HG03575 (cell line): ENCODE measurements around the gene AGR2.
"Not testable (repeated sequence)": the region's sequence is repeated elsewhere in the genome, so short reads cannot be mapped to it uniquely, and the experiment has no call there.

Experiments used
- ATAC-seq: cut with Tn5 transposase; IDR thresholded peaks from one replicate; pipeline ENCODE4 v1.9.1; 2021; ENCODE audit not compliant: unreplicated experiment, insufficient number of reproducible peaks, low FRiP score; ENCODE audit errors: extremely low read depth

The AGR2 gene

DNA sequence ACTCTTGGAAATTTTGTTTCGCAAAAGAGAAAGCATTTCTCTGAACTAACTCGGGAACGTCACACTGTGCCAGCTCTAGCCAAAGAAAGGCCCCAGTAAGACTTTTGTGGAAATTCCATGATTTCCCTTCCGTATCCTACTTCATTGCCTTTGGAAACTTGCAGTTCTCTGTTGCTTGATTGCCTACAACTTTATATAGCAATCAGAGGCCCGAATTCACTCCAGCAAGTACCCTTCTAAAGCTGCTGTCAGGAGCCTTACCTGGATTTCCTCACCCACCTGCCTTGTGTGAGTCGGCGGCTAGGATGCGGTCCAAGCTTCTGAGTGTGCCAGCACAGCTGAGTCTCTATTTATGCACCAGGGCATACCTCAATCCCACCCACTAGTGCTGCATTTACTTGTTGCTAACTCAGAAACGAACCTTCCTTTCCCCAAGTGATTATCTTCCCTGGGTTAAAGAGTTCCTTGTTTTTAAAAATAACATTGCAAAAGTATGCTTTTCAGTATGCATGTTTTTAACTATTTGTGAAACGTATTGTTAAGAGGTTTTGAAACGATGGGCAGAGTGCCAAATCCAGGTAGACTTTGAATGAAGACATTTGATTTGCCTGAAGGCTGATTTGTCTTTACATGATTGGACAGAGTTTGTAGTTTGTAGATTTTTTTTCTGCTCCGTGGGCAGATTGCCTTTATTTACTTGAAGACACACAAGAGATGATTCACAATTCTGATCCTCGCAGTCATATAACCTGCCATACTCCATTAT is at the start of gene AGR2:
Gene AGR2 (minus strand): TSS at position 326 of the 766 bp plus-strand sequence. CDS start 3,203 bp downstream, outside the sequence.
- ATAC-seq, result no peak

DNA sequence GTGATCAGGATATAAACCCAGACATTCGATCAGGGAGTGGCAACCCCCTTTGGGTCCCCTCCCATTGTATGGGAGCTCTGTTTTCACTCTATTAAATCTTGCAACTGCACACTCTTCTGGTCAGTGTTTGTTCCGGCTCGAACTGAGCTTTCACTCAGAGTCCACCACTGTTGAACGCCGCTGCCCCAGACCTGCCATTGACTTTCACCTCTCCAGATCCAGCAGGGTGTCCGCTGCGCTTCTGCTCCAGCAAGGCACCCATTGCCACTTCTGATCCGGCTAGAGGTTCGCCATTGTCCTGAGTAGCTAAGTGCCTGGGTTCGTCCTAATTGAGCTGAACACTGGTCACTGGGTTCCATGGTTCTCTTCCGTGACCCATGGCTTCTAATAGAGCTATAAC is 48.4 kb upstream of the AGR2 start:
- not testable (repeated sequence) for ATAC-seq

DNA sequence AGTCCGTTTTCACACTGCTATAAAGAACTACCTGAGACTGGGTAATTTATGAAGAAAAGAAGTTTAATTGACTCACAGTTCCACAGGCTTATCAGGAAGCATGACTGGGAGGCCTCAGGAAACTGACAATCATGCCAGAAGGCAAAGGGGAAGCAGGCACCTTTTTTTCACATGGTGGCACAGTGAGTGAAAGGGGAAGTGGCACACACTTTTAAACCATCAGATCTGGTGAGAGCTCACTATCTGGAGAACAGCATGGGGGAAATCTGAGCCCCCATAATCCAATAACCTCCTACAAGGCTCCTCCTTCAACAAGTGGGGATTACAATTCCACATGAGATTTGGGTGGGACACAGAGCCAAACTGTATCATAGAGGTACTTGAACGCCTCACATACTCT is 47.0 kb upstream of the AGR2 start:
- ATAC-seq, result no peak

DNA sequence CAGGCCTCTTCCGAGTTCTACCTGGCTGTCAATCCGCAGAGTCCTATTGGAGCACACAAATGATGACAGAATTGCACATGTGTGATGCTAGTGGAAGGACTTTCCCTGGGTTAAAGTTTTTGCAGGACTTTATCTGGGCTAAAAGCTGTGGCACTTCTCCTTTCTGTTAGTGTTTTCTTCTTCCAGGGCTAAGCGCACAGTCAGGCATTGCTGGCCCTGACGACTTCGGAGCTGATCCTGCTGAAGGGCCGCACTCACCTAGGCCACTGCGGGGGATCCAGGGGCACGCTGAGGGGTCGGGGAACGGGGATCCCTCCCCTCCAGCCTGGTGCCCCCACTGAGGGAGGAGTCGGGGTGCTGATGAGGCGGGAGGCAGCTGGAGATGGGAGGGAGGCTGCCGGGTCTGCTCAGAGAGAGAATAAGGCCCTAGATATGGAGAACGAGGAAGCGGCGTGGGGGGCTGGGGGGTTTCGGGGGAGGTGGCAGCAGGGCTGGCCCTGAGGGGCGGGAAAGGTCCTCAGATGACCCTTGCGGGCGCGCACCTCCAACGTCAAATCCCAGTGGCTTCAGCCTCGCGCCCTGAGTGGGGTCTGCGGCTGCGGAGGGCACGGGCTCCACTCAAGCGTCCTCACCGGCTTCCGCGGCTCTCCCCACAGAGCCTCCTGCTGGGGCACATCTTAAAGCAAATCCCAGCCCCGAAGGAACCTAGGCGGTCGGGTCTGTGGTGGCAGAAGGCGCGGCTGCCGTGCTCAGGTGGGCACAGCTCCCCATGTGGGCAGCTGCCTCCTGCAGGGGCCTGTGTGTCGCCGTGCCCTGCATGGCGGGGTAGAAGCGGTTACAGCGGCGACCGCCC is 46.0 kb upstream of the AGR2 start:
- no peak for ATAC-seq

DNA sequence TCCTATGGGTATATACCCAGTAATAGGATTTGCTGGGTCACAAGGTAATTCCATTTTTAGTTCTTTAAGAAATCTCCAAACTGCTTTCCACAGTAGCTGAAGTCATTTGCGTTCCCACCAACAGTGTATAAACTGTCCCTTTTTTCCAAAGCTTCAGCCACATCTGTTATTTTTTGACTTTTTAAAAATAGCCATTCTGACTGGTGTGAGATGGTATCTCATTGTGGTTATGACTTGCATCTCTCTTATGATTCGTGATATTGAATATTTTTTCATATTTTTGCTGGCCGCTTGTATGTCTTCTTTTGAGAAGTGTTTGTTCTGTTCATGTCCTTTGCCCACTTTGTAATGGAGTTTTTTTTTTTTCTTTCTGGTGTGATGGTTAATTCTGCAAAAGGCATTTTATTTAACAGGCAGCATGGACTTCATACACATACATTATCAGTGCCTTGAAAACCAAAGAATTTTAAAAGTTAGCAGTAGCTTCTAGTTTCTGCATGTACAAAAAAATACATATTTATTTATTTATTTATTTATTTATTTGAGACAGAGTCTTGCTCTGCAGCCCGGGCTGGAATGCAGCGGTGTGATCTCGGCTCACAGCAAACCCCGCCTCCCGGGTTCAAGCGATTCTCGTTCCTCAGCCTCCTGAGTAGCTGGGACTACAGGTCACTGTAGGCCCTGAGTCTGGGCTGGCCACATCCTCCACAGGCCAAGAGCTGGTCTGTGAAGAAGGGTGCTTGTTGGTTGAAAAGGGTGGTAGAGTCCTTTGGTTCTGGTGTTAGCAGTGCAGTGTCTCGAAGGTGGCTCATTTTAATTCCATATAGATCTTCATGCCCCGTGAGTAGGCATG is 44.7 kb upstream of the AGR2 start:
- ATAC-seq, result no peak

DNA sequence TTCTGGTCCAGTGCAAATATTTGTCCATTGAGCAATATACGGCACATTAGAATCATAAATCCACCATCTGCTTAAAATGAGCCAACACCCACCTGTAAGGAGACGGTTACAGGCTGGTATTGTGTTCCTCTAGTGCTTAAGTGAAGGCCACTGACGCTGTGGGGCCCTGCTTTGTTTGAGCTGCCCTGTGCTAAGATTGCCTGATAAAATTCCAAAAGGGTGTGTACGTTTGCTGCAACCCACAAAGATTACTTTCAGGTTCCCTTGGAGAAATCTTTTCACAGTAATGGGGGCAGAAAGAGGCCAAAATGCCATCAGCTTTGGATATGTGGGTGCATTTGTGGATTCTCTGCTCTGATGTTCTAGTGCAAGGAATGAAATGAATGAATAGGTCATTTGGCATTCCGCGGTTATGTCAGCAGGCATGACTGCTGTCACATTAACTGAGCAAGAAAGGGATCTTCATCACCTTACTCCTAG is 42.6 kb upstream of the AGR2 start:
- ATAC-seq, result no peak

DNA sequence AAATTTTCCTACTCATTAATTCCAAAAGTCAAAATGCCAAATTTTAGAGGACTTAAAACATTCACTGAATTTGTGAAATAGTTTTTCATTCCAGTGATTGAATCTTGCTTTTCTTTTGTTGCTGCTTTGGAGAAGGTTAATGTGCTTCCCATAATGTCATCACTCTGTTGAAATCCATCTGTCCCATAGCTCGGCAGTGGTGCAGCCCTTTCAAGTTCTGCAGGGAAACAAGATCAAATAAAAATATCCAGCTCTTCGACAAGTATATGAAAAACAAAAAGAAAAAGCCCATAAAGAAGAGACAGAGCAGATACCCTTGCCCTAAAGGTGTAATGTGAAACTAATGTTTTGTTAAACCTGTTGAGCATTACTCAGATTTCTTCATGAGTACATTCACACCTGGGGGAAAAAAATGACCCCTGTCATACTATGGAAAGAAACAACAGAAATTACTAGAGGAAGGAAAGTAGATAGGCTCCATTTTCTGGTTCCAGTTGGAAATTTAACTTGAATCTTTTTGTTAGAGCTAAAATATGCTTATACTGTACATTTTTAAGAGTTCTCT is 41.9 kb upstream of the AGR2 start:
- no peak for ATAC-seq

DNA sequence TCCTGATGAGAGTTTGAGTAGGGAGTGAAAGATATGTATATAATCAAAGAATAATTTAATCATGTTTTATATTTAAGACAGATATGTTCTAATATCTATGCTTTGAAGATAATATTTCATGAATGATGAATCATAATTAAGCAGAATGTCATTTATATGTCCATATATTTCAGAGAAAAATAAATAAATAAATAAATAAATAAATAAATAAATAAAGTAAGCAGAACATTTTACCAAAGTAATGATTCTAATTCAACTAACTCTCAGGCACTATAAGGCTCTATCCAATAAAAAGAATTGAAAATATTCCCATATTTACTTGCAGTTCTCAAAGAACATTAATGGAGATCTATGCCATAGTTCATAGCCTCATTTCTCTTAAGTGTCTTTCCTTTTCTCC is 40.9 kb upstream of the AGR2 start:
- ATAC-seq, result no peak

DNA sequence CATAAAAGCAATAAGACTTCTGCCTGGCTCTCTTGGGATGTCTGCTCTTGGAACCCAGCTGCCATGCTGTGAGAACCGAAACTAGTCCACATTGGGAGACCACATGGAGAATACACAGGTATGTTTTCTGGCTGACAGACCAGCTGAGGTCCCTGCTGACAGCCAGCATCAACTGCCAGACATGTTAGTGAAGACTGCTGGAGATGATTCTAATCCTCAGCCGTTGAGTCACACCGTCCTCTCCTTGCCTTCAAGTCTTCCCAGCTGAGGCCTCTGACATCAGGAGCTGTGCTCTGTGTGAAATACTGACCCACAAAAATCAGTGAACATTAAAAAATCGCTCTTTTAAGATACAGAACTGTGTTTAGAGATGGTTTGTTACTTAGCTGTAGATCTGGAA is 36.9 kb upstream of the AGR2 start:
- ATAC-seq, result no peak

DNA sequence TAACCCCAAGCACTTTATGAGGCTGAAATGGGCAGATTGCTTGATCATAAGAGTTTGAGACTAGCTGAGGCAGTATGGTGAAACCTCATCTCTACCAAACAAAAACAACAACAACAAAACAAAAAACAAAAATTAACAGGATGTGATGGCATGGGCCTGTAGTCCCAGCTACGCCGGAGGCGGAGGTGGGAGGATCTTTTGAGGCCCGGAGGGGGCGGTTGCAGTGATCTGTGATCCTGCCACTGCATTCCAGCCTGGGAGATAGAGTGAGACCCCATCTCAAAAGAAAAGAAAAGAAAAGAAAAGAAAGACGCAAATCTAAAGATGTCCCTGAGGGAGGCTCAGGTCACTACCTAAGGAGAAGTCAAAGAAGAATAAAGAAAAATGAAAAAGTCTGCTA is 35.3 kb upstream of the AGR2 start:
- no peak for ATAC-seq

DNA sequence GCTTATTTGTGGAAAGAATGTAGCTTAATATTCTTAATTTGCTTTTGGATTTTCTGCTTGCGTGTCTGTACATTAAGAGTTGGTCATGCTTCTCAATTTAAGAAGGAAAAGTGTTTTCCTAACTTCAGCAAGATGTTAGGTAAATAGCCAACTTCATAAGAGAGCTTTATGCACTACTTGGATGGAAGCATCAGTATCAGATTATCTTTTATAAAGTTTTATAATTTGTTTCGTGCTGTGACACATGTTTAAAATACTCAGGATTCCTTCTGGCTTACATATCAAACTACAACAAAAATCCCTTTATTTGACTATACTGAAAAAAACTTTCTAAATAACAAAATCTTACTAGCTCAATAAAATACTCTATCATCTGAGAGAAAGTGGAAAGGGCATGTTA is 34.8 kb upstream of the AGR2 start:
- no peak for ATAC-seq

DNA sequence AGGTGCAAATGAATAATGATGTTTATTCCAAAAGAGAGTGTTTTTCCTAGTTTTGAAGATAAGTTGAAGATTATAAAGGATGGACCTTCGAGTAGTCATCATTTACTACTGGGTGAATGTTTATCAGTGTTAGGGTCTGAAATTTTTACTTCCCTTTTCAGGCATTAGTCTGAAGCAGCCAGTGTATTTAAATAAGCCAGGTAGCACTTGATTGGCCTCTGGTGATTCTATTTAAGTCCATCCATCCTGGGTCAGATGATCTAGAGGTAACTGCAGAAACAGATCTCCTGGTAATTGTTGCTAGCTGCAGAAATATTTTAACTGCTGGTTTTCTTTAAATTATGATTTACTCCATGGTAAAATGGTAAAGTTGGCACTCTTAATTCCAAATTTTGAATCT is 34.1 kb upstream of the AGR2 start:
- no peak for ATAC-seq

DNA sequence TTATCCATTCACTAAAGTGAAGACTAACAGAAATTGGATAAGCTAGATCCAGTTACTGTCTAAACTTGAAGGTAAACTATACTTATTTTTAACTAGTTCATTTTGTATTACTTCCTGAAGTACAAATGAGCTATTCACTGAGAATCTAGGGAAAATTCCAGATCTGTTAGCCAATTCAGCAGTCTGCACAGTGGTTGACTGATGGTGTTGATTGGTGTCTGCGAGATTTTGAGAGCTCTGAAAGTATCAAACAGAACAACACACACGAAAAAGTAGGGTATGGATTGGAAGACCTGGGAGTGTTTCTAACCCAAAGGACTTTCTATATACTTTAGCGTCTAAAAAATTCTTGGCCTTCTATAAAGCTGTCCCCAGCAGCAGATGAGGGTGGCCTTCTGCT is 33.6 kb upstream of the AGR2 start:
- ATAC-seq, result no peak

DNA sequence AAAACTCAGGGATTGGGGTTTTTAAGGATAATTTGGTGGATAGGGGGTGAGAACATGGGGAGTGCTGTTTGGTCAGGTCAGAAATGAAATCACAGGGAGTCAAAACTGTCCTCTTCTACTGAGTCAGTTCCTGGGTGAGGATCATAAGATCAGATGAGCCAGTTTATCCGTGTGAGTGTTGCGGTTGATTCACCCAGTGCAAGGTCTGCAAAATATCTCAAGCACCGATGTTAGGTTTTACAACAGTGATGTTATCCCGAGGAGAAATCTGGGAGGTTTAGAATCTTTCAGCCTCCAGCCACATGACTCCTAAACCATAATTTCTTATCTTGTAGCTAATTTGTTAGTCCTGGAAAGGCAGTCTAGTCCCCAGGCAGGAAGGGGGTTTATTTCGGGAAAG is 31.7 kb upstream of the AGR2 start:
- no peak for ATAC-seq

DNA sequence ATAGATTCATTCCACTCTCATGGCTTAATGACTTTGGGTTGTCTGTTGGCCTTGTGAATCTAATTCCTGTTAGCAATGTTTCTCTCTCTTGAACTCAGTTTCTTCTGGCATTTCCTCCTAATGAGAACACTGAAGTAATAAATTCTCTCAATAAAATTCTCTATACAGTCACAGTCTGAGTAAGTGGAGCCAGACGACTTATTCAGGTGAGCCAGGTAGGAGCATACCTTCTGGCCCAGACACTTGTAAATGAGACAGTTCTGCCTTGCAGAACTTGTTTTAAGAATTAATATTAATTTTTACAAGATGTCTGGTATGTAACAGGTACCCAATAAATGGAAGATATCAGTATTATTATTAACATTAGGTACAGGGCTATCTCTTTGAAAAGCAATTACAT is 28.6 kb upstream of the AGR2 start:
- no peak for ATAC-seq

DNA sequence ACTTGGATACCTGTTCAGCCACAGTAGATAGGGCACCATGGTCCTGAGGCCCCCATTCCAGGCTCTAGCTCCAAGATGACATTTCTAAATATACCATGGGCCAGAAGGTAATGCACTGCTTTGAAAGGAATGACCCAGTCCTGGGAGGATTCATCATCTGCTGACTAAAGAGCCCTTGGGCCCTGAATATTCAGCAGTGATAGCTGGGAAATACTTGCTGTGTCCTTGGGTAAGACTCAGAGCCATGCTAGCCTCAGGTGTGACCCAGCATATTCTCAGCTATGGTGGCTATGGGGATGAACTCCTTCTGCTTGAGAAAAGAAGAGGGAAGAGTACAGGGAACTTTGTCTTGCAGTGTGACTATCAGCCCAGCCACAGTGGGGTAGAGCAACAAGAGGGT is 21.3 kb upstream of the AGR2 start:
- ATAC-seq, result no peak

DNA sequence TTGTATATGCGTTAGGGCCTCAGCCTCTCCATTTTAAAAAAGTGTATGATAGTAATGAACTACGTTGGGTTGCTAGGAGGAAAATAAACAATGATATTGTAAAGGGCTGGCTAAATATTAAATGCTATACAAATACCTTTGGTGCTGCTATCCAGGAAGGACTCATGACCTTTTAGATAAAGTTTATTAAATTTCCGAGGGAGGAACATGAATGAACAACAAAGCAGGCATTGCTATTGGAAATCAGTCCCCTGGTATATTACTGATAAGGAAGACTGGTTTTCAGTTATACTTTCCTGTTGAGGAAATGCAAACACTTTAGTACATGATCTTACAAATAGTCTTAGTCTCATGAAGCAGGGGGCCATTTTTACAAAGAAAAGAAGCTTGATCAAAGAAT is 17.2 kb upstream of the AGR2 start:
- no peak for ATAC-seq

DNA sequence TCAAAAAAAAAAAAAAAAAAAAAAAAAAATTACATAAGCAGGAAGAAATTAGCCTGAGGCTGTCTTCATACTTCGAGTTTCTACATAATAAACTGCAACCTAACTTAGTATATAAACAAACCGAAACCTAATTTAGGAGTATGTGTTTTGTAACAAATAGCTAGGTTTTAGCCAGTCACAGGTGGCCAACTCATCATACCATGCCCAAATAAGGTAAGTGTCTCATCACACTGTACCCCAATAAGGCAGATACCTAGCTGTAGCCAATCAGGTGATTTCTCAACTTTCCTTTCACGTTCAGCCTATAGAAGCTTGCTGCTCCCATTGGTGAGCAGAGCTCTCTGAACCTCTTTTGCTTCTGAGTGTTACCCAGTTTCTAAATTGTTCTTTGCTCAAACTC is 13.9 kb upstream of the AGR2 start:
- no peak for ATAC-seq

DNA sequence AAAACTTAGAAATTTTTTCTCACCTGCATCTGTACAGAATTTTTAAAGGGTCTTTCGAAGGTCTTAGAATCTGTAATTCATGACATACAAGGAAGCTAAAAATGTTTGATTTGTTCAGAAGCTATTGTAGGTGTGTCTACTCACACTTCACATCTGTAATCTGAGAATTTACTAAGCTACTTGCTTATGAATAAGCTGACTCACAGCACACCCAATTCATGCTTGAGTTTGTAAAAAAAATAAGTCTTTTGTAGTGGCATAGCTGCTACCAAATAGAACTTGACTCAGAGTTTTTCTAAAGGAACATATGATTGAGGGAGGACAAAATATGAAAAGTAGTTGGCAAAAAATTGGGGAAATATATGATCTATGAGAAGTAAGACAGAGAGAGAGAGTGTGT is 12.7 kb upstream of the AGR2 start:
- no peak for ATAC-seq
